Measurements from ENCODE around the gene NDUFAF2.

Gene NDUFAF2

GRCh38 chr5:61159070-61159469 is 214.1 kb downstream of the NDUFAF2 start:
- TF ChIP-seq CTCF (IDR thresholded peaks at IDR 0.05; ENCODE audit: extremely low read depth, missing control alignments) = no peak
- DNase-seq (ENCODE audit: low spot score) = no peak

DNA sequence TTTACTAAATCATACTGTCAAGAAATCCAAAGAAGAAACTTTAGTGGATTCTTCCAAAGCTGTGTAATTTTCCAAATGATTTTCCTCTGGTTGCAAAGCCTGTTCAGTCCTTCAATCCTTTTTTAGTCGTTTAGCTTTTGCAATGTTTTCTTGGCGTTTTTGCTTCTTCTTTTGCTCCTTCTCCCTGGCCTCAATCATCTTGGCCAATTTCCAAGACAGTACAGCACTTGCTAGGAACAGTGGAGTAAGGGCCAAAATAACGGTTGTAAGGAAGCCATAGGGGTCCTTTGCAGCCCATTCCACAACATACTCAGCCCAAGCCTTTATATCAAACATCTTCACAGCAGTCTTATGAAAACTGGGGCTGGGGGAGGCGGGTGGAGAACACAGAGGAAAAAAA is 214.8 kb downstream of the NDUFAF2 start:
- no peak for DNase-seq (ENCODE audit: low spot score)
- no peak for TF ChIP-seq CTCF (IDR thresholded peaks at IDR 0.05; ENCODE audit: extremely low read depth, missing control alignments)

GRCh38 chr5:61160497-61160896 is 215.5 kb downstream of the NDUFAF2 start:
- no peak for TF ChIP-seq CTCF (IDR thresholded peaks at IDR 0.05; ENCODE audit: extremely low read depth, missing control alignments)
- DNase-seq (ENCODE audit: low spot score) = no peak

GRCh38 chr5:61162010-61162831 is 217.2 kb downstream of the NDUFAF2 start, which contains the start of gene SMIM15:
TSS of gene SMIM15 (minus strand) at chr5:61162468. CDS start at chr5:61160171, 2,297 bp downstream.
- DNase-seq (ENCODE audit: low spot score) = peak; percentile 88
- no peak for TF ChIP-seq CTCF (IDR thresholded peaks at IDR 0.05; ENCODE audit: extremely low read depth, missing control alignments)

DNA sequence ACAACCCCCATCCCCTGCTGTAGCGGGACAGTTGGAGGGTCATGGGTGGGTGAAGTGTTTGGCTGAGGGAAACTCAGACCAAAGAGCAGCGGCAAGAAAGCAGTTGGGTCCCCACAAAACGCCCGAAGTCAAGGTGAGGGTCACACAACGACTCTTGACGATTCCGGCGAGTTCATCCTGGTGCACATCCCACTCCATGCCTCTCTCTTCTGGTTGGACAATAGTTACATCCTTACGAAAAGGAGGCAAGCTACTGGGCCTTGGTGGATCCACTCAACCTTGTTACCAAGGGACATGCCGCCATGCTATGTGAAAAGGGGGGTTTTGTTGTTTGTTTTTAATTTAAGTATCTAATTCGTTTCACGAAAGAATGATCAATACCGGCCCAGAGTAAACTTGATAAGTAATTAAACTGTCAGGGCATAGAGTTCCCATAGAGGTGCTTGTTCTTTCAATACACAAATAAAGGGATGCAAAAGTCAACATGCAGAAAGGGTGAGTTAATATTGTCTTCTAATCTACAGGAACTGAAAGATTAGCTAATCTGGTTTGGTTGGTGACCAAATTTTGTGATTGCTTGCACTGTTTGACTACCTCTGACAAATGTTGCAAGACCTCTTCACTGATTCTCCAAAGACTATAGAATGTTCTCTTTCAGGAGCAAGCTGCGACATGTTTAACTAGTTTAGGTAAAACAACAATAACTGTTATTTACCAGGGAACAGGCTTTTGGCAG is 218.0 kb downstream of the NDUFAF2 start:
- TF ChIP-seq CTCF (IDR thresholded peaks at IDR 0.05; ENCODE audit: extremely low read depth, missing control alignments) = no peak
- peak; percentile 32 for DNase-seq (ENCODE audit: low spot score)

DNA sequence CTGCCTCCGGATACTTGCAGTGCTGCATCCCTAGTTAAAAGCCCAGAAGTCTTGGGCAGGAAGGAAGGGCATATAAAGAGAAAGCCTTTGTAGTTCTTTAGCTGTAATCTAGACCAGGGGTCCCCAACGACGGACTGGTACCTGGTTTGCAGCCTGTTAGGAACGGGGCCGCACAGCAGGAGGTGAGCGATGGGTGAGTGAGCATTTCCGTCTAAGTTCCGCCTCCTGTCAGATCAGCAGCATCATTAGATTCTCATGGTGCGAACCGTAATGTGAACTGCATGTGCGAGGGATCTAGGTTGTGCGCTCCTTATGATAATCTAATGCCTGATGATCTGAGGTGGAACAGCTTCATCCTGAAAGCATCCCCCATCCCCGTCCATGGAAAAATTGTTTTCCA is 218.9 kb downstream of the NDUFAF2 start:
- no peak for DNase-seq (ENCODE audit: low spot score)
- no peak for TF ChIP-seq CTCF (IDR thresholded peaks at IDR 0.05; ENCODE audit: extremely low read depth, missing control alignments)

GRCh38 chr5:61167382-61167781 is 222.4 kb downstream of the NDUFAF2 start:
- TF ChIP-seq CTCF (IDR thresholded peaks at IDR 0.05; ENCODE audit: extremely low read depth, missing control alignments) = peak; percentile 25
- peak; percentile 49 for DNase-seq (ENCODE audit: low spot score)
